GM21381 (cell line): Measurements from ENCODE around the gene ADAMTS9.

Experiments
- ATAC-seq: cut with Tn5 transposase; IDR thresholded peaks from one replicate; pipeline ENCODE4 v1.9.1; 2021; ENCODE audit warnings: mild to moderate bottlenecking, moderate library complexity; ENCODE audit not compliant: unreplicated experiment

Gene ADAMTS9

DNA sequence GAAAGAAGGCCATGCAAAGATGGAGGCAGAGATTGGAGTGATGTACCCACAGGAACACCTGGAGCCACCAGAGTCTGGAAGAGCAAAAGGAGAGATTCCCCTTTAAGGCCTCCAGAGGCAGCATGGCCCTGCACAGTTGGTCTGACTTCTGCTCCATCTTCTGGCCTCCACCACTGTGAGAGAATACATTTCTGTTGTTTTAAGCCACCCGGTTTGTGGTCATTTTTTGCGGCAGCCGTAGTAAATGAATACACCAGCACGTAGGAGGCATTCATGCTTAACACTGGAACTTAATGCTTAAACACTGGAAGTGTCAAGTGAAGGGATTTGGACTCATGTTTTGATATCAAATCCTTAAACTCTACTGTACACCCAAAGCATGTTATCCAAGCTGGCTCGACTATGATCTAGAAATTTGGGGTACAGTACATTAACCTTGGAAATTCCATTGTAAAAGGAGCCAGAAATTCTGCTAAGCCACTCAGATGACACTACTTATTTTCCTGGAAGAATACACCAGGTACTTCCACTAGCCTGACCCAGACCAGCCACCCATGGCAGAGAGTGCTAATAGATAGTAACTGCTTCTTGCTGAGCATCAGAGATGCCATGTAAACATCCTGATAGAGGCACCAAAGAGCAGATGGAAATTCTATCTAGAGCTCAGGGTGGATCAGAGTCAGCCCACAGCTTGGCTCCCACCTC lies 190.9 kb downstream of the ADAMTS9 start:
- ATAC-seq = no peak

DNA sequence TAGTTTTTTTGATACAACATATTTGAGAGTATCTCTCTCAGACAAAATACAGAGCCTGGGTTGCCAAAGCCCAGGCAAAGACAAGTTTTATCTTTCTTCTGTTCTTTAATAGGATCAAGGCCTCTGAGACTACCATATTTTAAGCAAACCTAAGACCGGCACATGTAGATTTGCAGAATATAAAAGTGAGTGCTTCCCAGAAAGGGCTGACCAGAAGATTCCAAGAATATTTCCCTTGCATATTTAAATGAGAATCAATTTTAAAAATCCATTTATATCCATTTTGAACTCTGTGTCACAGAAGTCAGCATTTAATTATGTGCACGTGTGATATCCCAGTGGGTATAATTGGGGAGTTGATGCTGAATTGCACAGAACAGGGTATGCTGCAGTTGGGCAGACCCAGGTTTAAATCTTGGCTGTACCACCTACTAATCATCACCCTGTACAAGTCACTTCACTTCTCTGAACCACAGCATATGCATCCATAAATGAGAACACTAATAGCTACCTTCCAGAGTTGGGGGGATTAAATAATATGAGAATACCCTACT lies 191.9 kb downstream of the ADAMTS9 start:
- no peak for ATAC-seq

DNA sequence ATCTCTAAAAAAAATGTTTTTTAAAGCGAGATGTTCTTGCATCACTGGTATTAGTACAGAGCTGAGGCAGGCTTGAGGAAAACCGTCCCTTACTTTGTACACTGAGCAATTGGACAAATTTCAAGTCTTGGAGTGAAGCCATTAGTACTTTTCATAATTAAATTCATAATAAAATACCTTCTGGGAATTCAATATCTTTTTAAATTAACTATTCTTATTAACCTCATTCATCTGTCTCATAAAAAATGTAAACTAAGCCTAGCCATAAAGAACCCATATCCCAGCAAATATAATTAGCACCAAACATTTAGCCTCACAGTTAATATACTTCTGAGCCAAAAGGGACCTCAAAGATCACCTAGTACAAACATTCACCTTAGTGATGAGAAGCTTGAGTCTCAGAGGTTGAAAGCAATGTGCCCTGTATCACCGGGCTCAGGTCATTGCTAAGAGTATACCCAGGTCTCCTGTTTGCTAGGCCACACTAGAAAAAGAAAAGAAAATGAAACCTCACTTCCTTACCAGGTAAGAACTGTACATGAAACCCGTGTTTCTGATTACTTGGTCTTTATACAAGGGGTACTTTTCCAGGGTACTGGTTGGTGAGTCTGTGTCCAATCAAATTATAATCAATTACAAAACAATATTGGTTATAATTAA lies 192.5 kb downstream of the ADAMTS9 start:
- ATAC-seq = no peak

DNA sequence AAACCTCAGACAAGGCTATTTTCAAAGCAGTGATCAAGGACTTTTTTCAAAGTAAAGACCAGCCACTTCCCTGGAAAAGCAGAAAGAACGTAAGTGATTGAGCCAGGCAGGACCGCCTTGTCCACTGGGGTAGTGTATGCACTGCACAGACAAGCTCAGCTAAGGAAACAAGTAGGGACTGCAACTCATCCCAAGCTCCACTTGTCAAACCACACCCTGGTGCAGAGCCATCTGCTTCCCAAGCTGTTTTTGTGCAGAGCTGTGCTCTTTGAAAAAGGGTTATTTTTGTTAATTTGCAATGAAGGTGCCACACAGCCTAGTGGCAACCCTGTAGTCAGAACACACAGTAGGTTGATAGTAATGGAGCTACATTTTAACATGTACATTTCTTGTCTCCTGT lies 193.3 kb downstream of the ADAMTS9 start:
- ATAC-seq = no peak

DNA sequence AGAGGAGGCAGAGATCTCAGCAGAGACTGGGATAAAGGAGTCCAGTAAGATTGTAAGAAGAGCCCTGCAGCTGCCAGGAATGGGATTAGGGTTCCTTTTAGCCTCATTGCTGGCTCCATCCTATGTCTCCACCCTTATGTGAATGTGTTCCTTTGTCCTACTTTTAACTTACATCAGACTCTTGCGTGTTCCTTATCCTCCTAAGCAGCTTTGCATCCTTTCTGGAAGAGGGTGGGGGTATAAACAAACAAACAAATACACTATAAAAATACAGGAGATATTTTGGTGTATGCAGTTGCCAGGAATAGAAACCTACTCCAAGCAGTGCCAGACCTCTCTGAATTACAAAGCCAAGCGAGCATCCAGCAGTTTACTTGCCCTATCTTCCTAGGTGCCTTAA lies 194.7 kb downstream of the ADAMTS9 start:
- no peak for ATAC-seq

DNA sequence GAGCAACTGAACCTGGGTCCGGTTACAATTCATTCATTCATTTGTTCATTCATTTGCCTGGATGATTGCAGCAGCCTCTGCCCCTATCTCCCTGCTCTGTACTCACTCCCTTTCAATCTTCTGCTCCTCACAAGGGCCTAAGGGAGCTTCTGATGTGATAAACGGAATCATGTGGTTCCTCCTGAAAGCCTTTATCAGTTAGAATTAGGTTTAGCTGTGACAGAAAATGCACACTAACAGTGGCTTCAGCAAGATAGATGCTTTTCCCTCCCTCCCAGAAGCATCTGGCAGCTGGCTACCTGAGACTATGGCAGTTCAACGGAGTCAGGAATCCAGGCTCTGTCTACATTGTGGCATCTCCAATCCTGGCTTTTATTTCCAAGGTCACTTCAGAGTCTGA lies 196.0 kb downstream of the ADAMTS9 start:
- ATAC-seq = no peak

DNA sequence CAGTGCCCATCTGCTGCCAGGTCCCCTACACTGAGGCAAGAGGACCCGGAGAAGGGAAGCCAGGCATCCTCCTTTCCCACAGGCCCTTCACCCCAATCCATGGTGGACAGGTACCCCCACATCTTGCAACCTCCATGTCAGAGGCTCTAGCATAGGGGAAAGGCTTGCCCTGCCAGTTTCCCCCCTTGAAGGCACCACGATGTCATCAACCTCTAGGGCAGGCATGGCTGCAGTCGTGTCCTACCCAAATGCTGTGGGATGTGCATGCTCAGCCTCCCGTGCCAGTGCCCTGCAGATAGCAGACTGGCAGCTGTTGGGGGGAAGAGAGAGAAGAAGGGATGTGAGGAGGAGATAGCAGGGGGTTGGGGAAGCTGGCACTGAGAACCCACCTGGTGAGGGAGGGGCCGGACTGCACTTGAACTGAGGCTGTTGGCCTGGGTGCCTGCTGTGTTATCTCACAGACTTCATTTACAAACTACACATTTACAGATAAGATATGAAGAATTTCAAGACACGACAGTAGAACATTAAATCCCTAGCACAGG lies 197.5 kb downstream of the ADAMTS9 start:
- ATAC-seq = no peak

DNA sequence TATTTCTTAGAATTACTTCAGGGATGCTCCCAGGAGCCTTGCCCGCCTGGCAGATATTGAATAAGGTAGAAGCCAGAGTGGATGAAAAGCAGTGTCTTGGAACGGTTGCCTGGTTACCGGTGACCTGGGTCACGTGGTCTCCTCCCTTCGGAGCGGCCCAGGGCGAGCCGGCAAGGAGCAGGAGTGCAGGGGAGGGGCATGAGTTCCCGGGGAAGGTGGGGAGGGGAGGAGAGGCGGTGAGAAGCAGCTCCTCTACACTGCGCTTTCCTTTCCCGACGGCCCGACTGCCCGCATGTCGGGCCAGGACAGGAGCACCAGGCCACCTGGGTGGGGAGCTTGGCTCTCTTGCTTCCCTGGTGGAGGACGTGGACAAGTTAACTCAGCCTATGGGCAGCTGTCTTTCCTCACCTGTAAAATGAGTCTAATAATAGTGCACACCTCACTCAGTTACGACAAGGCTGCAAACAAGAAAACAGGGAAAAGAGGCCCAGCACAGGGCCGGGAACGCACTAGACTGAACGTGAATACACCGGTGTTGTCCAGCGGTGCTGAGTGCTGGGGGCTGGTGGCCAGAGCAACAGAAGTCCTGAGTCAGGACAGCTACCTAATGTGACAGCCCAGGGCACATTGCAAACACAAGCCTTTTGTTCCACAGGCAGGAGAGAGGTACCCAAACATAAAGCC lies 198.3 kb downstream of the ADAMTS9 start:
- no peak for ATAC-seq

DNA sequence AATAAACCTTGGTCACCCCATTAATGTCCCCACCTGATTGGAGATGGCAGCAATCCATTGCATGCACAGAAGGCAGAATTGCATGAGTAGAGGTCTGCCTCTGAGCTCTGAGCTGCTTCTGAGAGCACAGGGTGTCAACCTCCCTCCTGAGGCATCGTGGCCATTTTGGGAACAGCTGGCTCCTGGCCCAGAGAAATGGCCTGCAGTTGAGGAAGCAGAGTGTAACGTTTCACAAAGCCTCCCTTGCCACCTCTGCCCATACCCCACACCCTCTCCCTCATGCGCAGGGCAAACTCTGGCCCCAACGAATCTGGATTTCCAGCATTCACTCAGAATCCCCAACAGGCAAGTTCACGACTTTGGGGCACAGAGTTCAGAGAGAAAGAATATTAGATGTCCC lies 198.9 kb downstream of the ADAMTS9 start:
- no peak for ATAC-seq

DNA sequence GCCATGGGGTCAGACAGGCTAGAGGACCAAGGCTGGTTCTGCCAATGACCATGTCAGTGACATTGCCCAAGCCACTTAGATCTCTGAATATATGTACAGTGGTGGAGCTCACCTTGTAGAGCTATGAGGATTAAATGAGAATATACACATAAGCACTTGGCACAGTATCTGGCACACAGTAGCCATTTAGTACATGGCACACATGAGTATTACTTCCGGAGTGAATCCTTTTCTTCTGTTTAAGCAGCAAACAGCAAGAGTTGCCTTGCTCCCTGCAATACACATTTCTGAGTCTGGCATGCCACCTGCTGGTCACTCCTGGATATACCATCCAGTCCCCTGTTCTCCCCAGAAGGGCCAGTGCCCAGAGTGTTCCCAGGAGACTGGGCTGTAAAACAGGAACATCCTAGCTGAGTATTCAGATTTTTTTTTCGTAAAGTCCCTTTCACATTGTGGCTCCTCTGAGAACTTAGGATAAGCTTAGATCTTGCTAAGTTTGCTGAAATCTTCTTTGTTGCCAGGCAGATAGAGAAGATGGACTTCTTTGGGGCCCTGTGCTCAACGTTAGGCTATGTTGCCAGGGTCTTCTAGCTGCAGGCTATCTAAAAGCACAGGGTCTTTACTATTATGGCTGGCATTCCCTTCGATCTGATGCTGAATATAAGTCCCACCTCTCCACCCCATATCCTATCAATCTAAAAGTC lies 203.4 kb downstream of the ADAMTS9 start:
- ATAC-seq = peak; percentile 97

DNA sequence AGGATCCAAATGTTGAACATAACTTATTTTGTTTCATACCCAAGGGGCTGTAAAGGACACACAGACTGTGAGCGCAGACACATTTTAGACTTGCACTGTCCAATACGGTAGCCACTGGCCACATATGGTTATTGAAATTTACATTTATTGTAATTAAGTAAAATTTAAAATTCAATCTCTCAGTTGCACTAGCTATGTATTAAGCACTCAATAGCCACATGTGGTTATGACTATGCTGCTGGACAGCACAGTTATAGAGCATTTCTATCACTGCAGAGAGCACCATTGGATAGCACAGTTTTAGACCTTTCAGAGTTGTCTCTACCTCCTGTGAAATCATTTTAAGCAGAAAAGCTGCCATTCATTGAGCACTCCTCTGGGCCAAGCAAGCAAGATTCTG lies 204.3 kb downstream of the ADAMTS9 start:
- ATAC-seq = no peak

DNA sequence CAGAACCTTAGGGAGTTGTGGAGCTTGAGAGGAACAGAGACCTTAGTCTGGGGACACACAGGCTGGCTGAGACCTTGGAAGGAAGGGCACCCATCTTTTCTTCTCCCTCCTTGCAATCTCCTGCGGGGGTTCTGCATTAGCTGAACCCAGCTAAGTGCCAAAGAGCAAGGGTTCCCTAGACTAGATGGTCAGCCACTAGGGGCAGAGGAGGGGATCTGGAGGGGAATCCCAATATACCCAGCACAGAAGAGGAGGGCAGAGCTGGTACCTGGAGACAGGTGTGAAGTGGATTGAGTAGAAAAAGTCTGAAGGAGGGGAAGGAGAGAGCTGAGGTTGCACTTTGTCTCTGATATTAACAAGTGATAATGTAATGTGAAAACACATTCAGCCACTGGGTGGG lies 212.8 kb downstream of the ADAMTS9 start:
- no peak for ATAC-seq

DNA sequence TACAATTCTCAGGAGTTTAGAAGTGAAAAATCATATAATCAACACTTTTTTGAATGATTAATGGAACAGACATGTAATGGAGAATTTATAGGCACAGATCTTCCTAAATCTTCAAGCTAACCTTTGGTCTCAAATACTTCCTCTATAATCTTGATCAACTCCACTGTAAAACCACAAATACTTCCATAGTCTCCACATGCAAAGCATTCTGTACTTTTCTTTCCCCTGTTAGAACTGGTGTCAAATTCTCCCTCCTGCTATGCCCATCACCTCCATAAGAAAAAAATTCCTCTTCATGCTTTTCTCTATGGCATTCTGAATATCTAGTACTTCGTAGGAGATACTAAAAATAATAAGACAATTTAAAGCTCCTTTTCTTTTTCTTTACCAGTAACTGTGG lies 214.3 kb downstream of the ADAMTS9 start:
- ATAC-seq = no peak

DNA sequence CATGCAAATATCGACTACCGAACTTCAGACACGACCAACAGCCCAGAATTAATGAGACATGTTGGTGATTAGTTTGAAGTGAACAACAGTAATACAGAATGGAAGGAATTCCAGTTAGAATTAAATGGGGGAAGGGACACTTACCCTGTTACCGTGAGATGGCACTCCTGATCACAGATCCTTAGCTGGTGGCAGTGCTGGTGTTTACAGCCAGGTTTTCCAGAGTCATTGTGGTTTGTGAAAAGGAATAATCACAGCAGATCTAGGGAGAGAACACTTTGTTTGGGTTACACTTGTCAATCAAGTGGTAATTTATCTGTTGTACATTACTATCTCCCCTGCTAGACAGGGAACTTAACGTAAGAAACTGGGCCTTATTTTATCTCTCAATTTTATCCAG lies 217.4 kb downstream of the ADAMTS9 start:
- ATAC-seq = no peak

DNA sequence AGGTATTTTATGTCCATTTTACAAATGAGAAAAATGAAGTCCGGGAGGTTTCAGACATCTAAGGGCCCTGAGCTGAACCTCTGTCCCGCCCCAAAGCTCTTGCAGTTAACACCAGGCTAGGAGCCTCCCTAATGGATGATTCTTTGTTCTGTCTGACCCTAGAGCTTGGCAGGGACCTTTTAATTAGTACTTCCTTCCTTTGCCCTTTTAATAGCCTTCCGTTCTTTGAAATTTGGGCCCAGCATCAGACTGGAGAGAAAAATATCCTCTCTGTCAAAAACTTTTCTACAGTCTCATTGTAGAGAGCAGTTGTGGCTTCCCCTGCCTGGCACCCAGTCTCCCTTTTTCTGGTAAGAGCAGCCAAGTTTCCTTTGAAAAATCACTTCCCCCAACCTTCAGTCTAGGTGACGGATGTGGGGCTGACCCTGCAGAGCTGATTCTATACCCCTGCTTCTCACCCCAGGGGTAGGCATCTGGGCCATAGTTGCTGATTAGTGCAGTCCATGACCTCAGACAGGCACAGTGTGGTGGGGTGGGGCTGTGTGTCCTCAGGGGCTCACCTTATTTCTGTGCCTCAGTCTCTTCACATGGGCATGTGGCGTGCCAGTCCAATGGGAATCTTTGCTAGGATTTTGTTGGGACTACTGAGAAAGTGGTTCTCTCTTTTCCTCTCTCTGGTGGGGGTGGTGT lies 220.4 kb downstream of the ADAMTS9 start:
- ATAC-seq = no peak
